ENCODE data around the gene SOS1.

The SOS1 gene

GRCh38 chr2:39024833-39025232 is 96.0 kb downstream of the SOS1 start:
- no peaks in the 10 kb centered on the region for H3F3A ChIP-seq (ENCODE audit: control insufficient read depth, insufficient read depth)
- no peaks in the 10 kb centered on the region for H3K9me2 ChIP-seq (replicated peaks; ENCODE audit: control insufficient read depth, low read length)
- no peaks in the 10 kb centered on the region for H4K20me1 ChIP-seq (ENCODE audit: control insufficient read depth, insufficient read depth, low read depth, low read length)
- no peak overlapping the region for H3K27ac ChIP-seq (ENCODE audit: low read depth, low read length)
- H3K36me3 ChIP-seq (ENCODE audit: control insufficient read depth, low read length): peaks cover 21% of the 10 kb centered on the region
- no peaks in the 10 kb centered on the region for H3K9me3 ChIP-seq (ENCODE audit: control insufficient read depth, insufficient read depth, low read length)
- no peak overlapping the region for H3K4me3 ChIP-seq (ENCODE audit: low read length)
- H3K27me3 ChIP-seq (ENCODE audit: control insufficient read depth, low read length): no peaks in the 10 kb centered on the region
- TF ChIP-seq CTCF (IDR thresholded peaks at IDR 0.05; ENCODE audit: low read depth, low read length, poor library complexity, severe bottlenecking) (no peak), EZH2phosphoT487 (IDR thresholded peaks at IDR 0.05; ENCODE audit: borderline replicate concordance, low read length) (no peak)
- H3K79me2 ChIP-seq (ENCODE audit: control insufficient read depth, low read length): no peaks in the 10 kb centered on the region
- H3K4me1 ChIP-seq (ENCODE audit: control insufficient read depth, low read length): no peaks in the 10 kb centered on the region
- no peak overlapping the region for H3K4me2 ChIP-seq (ENCODE audit: low read length)

- no peaks in the 10 kb centered on the region for H3K27me3 ChIP-seq (ENCODE audit: control insufficient read depth, low read length)
- no peaks in the 10 kb centered on the region for H3K9me3 ChIP-seq (ENCODE audit: control insufficient read depth, insufficient read depth, low read length)
- peaks cover 25% of the 10 kb centered on the region for H3K36me3 ChIP-seq (ENCODE audit: control insufficient read depth, low read length)
- H3K9me2 ChIP-seq (replicated peaks; ENCODE audit: control insufficient read depth, low read length): no peaks in the 10 kb centered on the region
- H3K4me2 ChIP-seq (ENCODE audit: low read length): no peak overlapping the region
- no peaks in the 10 kb centered on the region for H4K20me1 ChIP-seq (ENCODE audit: control insufficient read depth, insufficient read depth, low read depth, low read length)
- no peaks in the 10 kb centered on the region for H3K4me1 ChIP-seq (ENCODE audit: control insufficient read depth, low read length)
- no peak for TF ChIP-seq CTCF (IDR thresholded peaks at IDR 0.05; ENCODE audit: low read depth, low read length, poor library complexity, severe bottlenecking)
- TF ChIP-seq EZH2phosphoT487 (IDR thresholded peaks at IDR 0.05; ENCODE audit: borderline replicate concordance, low read length): no peak
- H3K27ac ChIP-seq (ENCODE audit: low read depth, low read length): no peak overlapping the region
- no peak overlapping the region for H3K4me3 ChIP-seq (ENCODE audit: low read length)
- no peaks in the 10 kb centered on the region for H3K79me2 ChIP-seq (ENCODE audit: control insufficient read depth, low read length)
- no peaks in the 10 kb centered on the region for H3F3A ChIP-seq (ENCODE audit: control insufficient read depth, insufficient read depth)
These were observed 97.2 kb downstream of the SOS1 start for GRCh38 chr2:39023649-39024048.

GRCh38 chr2:39022642-39023235 is 98.1 kb downstream of the SOS1 start:
- no peak overlapping the region for H3K27ac ChIP-seq (ENCODE audit: low read depth, low read length)
- peaks cover 25% of the 10 kb centered on the region for H3K36me3 ChIP-seq (ENCODE audit: control insufficient read depth, low read length)
- H3K27me3 ChIP-seq (ENCODE audit: control insufficient read depth, low read length): no peaks in the 10 kb centered on the region
- no peaks in the 10 kb centered on the region for H3K4me1 ChIP-seq (ENCODE audit: control insufficient read depth, low read length)
- H3K4me2 ChIP-seq (ENCODE audit: low read length): no peak overlapping the region
- no peaks in the 10 kb centered on the region for H3K9me3 ChIP-seq (ENCODE audit: control insufficient read depth, insufficient read depth, low read length)
- H3K79me2 ChIP-seq (ENCODE audit: control insufficient read depth, low read length): no peaks in the 10 kb centered on the region
- no peak overlapping the region for H3K4me3 ChIP-seq (ENCODE audit: low read length)
- no peaks in the 10 kb centered on the region for H3F3A ChIP-seq (ENCODE audit: control insufficient read depth, insufficient read depth)
- no peaks in the 10 kb centered on the region for H3K9me2 ChIP-seq (replicated peaks; ENCODE audit: control insufficient read depth, low read length)
- TF ChIP-seq EZH2phosphoT487 (IDR thresholded peaks at IDR 0.05; ENCODE audit: borderline replicate concordance, low read length) (no peak), CTCF (IDR thresholded peaks at IDR 0.05; ENCODE audit: low read depth, low read length, poor library complexity, severe bottlenecking) (no peak)
- no peaks in the 10 kb centered on the region for H4K20me1 ChIP-seq (ENCODE audit: control insufficient read depth, insufficient read depth, low read depth, low read length)
